NK-92 (cell line): ENCODE results near the gene GPR137.
A peak's percentile ranks its signal among the peaks of the same experiment; 100 is the strongest.

ENCODE experiments used
- DNase-seq: peaks from one replicate; lab custom pipeline; 2025; ENCODE audit not compliant: unreplicated experiment; lab: John Stamatoyannopoulos, UW

The GPR137 gene

GRCh38 chr11:64284048-64284961, 1.3 kb upstream of the GPR137 start, which contains the start of gene BAD:
TSS of gene BAD (minus strand) at chr11:64284665. CDS start at chr11:64284368, 297 bp downstream.
- DNase-seq = peak; percentile 65

- DNase-seq = no peak
Observed at GRCh38 chr11:64285885-64286800, 495 bp downstream of the GPR137 start.

GRCh38 chr11:64286801-64287159, 1.1 kb downstream of the GPR137 start:
- no peak for DNase-seq

DNA sequence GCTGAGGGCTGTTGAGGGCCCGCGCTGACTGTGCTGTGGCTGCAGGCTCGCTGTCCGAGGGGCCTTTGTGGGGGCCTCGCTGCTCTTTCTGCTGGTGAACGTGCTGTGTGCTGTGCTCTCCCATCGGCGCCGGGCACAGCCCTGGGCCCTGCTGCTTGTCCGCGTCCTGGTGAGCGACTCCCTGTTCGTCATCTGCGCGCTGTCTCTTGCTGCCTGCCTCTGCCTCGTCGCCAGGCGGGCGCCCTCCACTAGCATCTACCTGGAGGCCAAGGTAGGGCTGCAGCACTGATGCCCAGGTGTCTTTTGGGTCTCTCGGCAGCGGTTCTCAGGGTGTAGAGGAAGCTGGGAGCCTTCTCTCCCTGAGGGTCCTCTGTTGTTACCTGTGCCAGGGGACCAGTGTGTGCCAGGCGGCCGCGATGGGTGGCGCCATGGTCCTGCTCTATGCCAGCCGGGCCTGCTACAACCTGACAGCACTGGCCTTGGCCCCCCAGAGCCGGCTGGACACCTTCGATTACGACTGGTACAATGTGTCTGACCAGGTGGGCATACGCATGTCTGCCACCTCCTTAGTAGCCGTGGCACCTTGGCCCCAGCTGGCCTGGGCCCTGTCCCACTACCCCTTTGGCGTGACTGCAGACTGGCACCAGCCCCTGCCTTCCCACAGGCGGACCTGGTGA, 2.2 kb downstream of the GPR137 start:
- no peak for DNase-seq

DNA sequence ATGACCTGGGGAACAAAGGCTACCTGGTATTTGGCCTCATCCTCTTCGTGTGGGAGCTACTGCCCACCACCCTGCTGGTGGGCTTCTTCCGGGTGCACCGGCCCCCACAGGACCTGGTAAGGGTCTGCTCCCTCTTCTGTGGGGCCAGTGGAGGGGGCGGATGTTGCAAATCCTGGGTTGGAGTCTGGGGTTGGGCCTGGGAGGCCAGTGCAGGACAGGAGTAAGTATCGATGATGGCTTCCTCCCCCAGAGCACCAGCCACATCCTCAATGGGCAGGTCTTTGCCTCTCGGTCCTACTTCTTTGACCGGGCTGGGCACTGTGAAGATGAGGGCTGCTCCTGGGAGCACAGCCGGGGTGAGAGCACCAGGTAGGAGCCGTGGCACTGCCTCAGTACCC, 2.7 kb downstream of the GPR137 start:
- DNase-seq = no peak

- no peak for DNase-seq
Observed at GRCh38 chr11:64289002-64289564, 3.4 kb downstream of the GPR137 start.

DNA sequence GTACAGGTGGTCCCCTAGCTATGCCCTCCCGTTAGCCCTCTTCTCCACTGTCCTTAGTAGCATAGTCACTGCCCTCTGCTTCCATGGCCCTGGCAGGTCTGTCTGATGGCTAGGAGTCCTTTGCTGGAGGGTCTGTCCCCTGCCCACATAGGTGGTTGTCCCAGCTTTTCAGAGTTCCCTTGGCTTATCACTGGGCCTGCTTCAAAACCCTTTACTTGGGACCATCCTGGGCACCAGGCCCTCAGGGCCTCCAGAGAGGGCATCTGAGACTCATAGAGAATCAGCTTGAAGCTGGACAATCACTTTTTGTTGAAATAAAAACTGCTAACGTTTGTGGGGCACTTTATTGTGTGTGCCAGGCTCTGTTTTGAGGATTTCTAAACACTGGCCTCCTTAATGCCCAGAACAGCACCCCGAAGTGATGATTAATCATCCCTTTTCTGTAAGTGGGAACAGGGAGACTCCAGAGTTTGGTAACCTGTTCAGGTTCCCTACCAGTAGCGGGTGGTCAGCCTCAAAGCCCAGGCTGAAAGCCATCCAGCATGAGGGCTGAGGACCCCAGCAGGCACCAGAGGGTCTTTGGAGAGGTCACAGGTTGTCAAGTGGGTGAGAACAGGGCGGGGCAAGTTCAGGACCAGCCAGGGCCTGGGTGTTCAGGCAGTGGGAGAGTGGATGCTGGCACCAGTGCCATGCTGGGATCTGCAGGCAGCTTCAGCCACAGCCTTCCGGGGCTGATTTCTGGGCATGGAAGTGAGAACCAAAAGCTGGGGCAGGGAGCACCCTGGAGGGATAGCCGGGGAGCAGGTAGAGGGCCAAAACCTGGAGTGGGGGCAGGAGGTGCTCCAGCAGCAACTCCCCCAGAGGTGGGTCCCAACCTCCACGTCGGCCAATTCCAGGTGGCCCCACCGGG, 5.0 kb downstream of the GPR137 start:
- DNase-seq = no peak

DNA sequence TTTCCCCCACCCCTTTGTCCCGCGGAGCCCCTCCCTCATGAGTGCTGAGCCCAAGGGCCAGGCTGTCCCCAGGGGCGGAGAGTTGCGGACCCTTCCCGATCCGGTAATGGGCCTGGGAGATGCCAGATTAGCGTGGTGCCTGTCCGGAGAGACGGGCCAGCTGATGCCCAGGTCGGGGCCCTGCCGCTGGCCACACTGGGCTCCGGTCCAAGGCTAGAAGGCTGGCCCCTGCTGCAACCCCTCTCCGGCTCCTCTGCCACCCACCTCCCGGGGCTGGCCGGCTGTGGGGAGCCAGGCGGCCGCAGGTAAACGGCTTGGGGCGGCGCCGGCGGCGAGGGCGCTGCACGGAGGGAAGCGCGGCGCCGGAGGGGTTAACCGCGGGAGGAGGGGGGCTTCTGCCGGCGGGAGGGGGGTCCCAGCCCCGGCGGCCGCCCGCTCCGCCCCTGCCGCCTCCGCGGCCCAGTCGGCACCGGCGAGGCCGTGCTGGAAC, 5.7 kb downstream of the GPR137 start, which contains the start of gene KCNK4:
KCNK4 (plus strand) TSS at position 41 of the 490 bp plus-strand sequence. CDS start 1,717 bp downstream, outside the sequence.
- DNase-seq = no peak

- no peak for DNase-seq
Observed at GRCh38 chr11:64291752-64292459, 6.3 kb downstream of the GPR137 start.

DNA sequence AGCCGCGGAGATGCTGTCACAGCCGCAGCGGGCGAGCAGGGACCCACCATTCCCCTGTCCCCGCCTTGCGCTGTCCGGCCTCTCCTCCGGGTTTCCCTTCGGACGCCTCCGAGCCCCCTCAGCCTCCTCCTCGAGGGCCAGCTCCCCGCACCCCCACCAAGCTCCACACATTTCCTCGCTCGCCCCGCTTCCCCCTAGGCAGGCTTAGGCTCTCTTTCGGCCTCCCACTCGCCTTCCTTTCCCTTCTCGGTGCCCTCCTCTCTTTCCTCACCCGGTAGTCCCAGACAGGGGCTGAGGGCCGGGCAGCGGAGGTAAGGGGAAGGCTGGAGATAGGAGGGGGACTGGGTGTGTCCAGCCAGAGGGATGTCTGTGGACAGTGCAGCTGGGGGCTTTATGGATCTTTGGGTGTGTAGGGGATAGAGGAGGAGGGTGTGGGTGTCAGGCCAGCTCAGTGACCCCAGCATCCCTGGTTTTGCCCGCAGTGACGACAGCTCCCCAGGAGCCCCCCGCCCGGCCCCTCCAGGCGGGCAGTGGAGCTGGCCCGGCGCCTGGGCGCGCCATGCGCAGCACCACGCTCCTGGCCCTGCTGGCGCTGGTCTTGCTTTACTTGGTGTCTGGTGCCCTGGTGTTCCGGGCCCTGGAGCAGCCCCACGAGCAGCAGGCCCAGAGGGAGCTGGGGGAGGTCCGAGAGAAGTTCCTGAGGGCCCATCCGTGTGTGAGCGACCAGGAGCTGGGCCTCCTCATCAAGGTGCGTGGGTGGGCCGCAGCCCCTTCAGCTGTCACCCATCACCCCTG, 7.0 kb downstream of the GPR137 start:
- DNase-seq = no peak

- DNase-seq = no peak
Observed at GRCh38 chr11:64294774-64295173, 9.1 kb downstream of the GPR137 start.

- no peak for DNase-seq
Observed at GRCh38 chr11:64295760-64296159, 10.1 kb downstream of the GPR137 start.

GRCh38 chr11:64296236-64296635, 10.6 kb downstream of the GPR137 start:
- DNase-seq = no peak

DNA sequence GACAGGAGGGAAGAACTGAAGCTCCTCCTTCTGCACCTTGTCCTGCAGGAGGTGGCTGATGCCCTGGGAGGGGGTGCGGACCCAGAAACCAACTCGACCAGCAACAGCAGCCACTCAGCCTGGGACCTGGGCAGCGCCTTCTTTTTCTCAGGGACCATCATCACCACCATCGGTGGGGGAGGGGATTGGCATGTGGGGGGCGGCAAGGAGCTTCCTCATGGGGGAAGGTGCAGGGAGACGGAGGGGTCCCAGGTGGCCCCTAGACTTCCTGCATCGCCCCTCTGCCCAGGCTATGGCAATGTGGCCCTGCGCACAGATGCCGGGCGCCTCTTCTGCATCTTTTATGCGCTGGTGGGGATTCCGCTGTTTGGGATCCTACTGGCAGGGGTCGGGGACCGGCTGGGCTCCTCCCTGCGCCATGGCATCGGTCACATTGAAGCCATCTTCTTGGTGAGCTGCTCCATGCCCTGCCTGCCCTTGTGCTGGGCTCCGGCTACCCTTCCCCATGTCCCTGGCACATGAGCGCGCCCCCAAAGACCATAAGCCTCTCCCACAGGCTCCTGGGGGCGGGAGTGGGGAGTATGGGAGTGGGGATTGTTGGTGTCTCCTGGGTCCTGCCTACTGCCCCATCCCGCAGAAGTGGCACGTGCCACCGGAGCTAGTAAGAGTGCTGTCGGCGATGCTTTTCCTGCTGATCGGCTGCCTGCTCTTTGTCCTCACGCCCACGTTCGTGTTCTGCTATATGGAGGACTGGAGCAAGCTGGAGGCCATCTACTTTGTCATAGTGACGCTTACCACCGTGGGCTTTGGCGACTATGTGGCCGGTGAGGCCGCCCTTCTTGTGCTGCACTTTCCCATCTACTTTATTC, 11.4 kb downstream of the GPR137 start:
- no peak for DNase-seq

DNA sequence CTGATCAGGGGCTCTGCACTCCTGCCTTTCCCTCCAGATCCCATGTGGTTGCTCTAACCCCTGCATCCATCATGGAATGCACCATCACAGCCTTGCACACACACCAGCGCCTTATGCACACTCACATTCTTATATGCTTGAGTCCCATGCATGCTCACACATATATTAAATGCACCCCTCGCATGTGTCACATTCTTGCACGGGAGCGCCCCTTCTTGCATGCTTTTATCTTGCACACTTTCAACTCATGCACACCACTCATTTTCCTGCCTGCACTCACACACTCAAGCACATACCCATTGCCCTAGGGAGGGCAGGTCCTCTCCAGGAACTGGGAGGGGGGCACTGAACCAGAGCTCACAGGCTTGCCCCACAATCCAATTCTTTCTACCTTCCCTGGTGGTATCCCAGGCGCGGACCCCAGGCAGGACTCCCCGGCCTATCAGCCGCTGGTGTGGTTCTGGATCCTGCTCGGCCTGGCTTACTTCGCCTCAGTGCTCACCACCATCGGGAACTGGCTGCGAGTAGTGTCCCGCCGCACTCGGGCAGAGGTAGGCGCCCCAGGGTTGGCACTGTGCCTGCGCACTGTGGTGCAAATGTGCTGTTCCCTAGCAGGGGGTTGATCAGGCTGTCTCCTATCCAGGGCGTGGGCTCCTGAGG, 12.2 kb downstream of the GPR137 start:
- no peak for DNase-seq

DNA sequence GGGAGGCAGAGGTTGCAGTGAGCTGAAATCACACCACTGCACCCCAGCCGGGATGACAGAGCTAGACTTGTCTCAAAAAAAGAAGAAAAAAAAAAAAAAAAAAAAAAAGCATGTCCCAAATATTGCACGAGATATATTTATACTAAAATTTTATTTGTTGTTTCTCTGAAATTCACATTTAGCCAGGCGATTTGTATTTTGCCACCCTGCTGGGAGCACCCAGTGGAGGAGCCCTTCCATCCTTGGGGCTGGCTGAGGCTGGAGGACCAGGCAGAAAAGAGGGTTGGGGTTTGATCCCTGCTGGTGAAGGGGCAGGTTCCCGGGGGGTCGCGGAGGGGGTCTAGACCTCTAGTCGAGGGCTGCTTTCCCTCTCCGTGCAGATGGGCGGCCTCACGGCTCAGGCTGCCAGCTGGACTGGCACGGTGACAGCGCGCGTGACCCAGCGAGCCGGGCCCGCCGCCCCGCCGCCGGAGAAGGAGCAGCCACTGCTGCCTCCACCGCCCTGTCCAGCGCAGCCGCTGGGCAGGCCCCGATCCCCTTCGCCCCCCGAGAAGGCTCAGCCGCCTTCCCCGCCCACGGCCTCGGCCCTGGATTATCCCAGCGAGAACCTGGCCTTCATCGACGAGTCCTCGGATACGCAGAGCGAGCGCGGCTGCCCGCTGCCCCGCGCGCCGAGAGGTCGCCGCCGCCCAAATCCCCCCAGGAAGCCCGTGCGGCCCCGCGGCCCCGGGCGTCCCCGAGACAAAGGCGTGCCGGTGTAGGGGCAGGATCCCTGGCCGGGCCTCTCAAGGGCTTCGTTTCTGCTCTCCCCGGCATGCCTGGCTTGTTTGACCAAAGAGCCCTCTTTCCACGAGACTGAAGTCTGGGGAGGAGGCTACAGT, 13.6 kb downstream of the GPR137 start:
- DNase-seq = no peak
